NCI-H446 (cell line): Measurements from ENCODE around the gene PRKAG1.
A peak's percentile ranks its signal among the peaks of the same experiment; 100 is the strongest.
"Not testable (repeated sequence)": the region's sequence is repeated elsewhere in the genome, so short reads cannot be mapped to it uniquely, and the experiment has no call there.

Experiments used
- DNase-seq, 2 experiments: peaks; one replicate each; lab custom pipeline; 2025; lab: John Stamatoyannopoulos, UW

PRKAG1 gene

DNA sequence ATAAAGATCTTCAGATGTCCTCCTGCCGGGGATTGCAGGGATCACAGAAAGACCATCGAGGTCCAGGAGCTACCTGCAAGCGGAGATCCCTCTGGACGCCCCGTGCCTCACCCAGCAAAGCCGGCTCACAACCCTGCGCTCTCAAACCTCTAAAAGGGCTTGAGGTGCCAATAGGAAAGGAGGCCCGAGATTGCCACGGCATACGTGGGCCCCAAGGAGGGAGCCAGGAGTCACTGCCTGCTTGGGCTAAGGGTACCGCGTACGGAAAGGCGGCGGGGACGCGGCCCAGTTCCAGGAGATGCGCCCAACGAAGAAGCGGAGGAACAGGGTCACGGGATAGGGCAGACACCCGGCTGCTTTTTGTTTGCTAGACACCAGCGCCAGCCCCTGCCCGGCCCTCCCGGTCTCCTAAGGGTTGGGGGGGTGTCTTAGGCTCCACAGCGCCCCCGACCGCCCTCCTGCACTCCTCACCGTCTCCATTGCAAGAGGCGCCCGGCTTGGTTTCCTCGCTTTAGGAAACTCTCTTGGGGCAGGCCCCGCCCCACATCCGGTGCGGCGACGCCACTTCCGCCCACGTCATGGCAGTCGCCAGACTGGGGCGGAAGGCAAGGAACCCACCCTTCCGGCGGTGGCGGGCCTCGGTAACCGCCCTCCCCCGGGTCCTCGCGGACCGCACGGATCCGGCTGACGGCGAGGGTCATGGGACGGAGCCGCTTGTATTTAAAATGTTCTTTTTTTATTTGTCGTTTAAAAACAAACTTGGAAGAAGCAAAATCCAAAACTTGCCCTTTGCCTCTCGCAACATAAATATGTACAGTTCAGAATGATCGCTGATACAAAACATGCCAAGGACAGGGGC, at the start of gene PRKAG1:
Gene PRKAG1, minus strand, starts transcription at position 516 of the 859 bp plus-strand sequence. Its CDS starts 36 bp downstream, at position 480.
- peak; percentile 86 to 93 for DNase-seq

DNA sequence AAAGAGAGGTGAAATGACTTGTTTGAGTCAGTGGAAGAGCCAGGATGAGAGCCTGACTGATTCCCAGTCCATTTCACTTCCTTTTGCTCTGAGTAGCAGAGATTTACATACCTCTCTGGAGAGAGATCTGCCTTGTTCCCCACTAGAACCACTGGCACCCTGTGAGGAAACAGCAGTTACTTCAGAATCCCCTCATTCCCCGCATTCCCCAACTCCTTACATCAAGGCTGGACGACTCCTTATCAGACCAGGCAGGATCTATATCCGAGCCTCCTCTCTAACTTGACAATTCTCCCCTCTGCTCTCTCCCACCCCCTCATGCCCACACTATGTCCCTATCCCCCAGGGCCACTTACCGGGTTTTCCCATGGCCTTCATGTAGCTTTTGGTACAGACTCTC, 47.5 kb upstream of the PRKAG1 start:
- DNase-seq, result no peak

DNA sequence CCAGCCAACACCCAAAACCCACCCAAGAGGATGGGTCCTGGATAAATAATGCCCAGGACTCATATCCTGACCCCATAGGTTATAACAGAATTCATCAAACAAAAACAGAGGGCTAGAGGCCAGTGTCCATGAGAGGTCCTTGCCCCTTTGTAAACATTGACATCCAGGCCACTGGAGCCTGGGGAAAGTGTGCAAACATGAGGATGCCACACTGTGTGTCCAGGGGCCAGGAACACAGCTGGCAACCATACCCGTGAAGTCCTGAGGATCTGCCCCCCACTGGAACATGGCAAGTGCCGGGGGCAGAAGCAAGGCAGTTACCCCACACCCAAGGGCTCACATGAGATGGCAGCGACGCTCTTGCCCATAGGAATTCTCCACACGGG, 46.2 kb upstream of the PRKAG1 start:
- no peak for DNase-seq

DNA sequence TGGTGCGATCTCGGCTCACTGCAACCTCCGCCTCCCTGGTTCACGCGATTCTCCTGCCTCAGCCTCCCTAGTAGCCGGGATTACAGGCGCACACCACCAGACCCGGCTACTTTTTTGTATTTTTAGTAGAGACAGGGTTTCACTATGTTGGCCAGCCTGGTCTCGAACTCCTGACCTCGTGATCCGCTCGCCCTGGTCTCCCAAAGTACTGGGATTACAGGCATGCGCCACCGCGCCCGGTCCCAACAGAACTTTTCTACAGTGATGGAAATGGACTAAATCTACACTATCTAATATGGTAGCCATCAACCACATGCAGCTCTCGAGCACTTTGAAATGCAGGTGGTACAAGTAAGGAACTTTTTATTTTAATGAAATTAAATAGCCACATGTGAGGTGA, 43.3 kb upstream of the PRKAG1 start:
- DNase-seq, result not testable (repeated sequence)

DNA sequence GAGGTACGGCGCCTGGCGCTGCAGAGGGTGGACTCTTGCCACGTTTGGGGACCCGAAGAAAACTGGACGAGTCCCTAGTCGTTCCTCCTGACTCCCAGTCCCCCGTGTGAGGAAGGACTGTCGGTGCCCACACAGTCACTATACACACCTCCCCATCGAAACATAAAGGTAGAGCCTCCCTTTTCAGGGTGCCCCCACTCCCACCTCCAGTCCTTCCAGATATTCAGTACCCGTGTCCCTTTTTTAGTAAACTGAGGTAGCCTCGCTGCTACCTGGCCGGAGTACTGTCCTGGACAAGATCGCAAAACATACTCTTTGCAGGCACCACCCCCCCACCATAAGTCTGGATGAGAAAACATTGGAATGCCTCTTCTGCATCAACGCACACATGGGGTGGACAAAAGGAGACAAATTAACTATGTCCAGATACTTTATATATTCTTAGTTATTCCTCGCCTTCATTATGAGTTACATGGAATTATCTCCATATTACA, 42.6 kb upstream of the PRKAG1 start:
- no peak for DNase-seq

DNA sequence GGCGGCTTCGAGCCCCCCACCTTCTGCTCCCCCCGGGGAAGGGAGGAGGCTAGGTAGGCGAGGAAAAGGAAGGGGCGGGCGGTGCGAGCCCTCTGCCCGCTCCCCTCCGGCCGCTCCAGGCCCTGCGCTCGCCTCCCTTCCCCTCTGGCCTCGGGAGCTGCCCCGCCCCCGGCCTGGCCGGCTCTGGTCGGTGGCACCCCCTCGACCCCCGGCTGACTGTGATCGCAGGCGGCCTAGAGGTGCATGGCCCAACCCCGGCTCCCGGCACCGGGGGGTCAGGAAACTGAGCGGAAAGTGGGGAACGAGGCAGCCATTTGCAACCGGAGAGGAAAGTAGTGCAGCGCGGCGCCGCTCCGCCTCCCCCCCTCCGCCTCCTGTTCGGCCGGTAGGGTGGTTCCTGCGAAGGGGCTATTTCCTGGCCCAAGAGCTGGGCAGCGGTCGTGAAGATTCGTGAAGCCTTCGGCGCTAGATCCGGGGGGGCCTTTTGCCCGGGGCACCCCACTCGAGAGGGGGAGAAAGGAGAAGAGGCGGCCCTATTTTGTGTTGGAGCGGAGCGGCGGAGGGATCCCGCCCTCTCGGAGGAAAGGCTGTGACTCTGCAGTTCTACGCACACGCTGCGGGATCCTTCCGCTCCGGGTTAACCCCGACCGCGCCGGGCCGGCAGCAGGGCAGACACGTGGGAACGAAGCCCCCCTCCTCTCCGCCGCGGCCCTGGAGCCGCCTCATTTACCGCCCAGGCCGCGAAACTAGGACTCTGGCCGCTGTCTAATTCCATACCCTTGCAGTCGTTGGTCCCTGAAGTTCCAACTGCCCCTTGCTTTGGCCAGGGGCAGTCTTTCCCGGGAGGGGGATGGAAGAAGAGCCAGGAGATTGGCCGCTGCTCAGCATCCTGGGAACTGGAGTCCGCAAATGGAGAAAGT, 41.9 kb upstream of the PRKAG1 start, which contains the start of gene KMT2D:
Gene KMT2D, minus strand, starts transcription at position 558 of the 920 bp plus-strand sequence. CDS start 5,470 bp downstream, outside the sequence.
- DNase-seq, result peak; percentile 78 to 94

DNA sequence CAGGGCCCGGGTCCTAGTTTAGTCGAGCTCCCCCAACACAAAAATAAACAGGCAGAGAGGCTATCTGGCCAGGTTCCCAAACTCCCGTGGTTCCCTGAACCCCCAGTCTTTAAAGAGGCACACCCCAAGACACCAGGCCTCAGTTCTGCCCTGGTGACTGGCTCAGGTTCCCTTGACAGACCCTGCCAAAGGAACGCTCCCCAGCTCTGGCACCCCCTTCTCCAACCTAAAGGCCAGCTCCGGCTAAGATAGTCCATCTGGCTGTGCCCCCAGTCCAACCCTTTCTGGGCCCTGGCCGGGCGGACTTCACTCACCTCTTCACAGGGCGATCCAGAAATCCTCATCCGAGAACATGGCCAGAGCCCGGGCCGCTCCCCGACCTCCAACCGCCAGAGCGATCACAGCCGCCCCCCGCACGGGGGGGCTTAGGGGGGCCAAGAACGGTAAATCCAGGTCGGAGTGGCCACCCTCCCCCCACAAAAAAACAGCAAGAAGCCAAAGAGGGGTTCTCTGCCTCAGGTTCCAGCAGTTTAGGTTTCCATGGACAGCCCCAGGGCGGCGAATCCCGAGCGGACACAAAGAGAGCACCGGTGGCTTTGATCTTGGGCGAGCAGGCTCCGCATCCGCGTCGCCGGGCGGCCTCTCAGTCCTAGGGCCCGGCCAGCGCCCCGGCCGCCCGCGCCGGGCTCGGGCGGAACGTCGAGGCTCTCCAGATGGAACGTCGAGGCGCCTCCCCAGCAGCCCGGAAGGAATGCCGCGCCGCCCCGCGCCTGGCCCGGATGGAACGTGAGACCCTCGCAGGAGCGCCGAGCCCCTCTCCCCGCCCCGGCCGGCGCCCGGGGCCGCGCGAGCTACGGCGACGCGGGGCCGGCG, 41.0 kb upstream of the PRKAG1 start:
- peak in 1 of 2 experiments; percentile 13 for DNase-seq

DNA sequence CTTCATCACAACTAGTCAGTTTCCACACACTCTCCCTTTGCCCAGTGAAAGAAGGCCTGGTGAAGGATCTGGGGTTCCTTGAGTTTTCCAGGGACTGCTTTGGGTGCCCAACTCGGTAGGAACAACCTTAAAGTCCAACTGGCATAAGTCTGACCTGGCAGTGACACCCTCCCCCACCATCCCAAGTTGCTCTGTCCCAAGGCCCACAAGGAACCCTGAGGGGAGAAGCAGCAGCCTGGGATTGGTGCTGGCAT, 40.4 kb upstream of the PRKAG1 start:
- no peak for DNase-seq

DNA sequence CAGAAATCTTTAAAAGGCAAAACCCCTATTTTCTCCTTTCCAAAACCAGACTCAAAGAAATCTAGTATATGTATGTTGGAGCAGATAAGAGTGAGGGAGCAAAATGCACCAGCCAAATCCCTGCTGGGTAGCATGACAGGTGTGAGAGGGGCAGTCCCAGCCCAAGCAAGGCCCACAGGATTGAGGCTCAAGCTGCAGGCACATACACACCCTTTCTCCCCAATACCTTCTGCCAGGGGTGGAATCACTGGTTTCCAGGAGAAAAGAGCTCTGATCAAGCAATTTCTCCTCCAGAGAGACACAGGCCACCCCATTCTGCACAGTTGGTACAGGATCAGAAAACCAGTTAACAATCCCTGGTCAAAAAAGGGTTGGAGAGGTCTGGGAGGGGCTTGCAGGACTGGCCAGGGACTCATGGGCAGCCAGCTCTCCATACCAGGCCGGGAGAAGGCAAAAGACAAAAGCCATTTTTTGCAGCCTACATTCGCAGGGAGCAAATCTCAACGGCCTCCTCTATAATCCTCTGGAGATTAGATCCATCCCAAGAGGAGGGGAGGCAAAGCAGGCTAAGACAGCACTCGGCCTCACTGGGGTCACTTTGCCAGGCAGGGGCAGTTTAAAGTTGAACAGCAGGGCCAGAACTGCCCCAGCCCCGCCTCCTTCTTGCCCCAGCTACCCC, 39.9 kb upstream of the PRKAG1 start:
- DNase-seq, result no peak

DNA sequence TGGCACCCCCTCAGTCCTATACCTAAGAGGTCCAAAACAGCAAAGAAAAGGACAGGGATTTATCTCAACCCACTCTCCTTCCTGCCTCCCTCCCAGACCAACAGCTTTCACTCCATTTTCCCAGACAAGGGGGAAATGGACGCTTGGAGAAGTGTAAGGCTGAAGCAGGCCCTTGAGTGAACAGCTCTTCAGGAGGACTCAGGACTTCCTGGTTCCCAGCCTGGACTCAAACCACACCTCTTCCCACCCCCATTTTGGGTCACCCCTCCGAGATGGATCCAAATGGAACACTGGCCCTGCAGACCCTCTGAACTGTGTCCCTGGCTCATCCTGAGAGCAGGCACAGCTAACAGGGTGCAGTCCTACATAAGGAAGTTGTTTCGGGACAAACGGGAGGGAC, 39.3 kb upstream of the PRKAG1 start:
- DNase-seq, result no peak

DNA sequence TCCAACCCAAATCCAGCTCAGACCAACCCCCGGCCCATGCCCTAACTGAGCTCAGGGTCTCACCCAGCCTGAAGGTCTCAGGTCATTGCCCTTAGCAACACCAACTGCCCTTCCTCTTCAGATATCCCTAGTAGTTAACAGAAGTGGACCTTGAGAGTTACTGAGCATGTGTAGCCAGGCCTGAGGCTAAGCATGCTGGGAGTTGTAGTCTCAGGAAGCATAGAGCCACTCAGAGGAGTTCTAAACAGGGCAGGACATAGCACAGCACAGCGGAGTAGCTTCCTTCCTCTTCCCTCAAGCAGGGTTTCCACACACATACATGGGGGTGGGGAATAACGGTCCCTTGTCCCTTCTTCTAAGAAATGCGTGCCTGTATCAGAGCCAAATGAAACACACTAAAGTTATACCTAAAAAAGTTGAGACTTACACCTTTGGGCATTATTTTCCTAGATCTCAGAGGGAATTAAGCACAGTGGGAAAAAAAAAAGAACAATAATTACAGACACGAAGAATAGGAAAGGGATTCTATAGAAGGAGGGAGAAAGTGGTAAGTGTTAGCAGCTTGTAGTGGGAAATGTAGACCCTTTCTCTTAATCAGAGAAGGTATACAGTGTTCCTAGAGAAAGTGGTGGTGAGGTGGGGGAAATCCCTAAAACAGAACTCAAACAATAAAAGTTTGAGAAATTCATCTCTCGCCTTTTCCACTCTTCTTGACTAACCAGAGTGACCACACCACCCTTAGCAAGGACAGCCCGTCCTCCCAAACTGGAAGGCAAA, 37.6 kb upstream of the PRKAG1 start:
- DNase-seq, result peak in 1 of 2 experiments; percentile 43

DNA sequence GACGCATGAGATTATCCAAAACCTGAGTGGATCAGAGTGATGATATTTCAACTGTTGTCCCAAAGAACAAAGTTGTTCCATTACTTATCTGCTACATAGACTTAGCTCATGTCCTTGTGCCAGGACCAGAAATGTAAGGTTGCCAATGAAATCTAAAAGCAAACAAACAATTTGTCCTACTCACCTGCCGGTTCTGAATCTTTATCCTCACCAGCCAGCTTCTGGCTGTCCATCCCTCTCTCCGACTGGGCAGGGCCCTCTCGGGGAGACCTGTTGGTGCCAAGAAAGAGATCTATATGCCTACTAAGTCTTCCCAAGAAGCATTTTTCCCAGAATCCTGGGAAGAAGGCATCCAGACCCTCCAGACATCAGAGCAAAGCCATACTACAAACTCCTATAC, 36.5 kb upstream of the PRKAG1 start:
- DNase-seq, result no peak

DNA sequence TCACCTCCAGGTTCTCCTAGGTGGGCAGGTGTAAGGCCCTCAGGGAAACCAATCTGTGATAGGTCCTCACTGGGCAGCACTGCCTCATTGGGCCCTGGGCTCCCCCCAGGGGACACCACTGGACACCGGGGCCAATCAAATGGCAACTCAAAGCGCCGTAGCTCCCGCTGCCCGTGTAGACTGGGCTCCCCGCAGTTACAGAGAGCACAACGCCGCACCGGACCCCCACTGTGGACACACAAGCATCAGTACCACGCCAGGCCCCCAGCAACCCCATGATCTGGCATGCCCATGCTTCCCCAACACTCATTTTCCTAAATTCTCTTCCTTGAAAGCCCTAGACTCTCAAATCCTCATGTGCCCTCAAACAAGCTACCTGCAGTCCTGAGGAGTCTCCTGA, 35.9 kb upstream of the PRKAG1 start:
- no peak for DNase-seq

DNA sequence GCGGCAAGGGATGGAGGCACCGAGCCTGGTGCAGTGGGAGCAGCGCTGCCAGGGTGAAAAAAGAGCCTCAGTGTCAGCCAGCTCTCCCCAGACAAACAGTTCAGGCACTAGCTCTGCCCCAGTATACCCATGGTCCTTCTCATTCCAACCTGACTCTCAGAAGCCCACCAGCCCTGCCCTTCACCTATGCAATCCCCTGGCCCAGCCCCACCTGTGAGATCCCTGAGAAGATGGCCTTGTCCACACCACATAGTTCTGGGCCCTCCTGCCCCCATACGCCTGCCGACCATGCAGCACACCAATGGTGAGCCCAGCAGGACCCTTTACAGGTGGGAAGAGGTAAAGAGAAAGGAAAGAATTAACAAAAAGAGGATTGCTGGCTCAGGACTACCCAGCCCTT, 35.5 kb upstream of the PRKAG1 start:
- no peak for DNase-seq

DNA sequence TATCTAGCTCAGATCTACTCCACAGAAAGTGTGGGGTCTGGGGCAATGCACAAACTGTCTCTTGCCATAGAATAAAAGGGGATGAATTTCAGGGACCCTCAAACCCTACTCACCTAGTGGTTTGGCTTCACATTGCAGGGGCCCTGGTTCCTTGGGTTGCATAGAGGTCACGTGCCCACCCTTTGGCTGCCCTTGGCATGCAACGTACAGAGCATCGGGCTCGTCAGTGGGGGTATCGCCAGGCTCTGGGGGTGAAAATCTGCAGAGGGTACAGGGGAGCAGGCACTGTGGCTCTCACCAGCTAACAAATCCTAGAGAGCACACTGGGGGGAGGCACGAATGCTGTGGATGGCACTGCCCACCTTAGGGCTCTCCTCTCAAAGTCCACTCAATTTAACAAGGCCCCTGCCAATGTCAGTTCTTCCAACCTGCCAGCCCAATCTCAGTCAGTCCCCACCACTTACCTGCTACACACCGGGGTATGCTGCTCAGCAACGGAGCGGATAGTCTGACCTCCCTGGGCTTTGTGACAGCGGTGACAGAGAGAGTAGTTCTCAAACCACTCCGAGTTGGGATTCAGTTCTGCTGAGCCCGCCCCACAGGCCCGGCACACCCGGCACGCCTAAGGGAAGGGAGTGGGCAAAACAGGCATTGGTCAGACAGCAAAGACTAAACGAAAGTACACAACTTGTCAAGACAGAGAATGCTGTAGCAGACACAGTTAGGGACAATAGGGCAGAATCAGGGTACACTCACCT, 34.1 kb upstream of the PRKAG1 start:
- no peak for DNase-seq

DNA sequence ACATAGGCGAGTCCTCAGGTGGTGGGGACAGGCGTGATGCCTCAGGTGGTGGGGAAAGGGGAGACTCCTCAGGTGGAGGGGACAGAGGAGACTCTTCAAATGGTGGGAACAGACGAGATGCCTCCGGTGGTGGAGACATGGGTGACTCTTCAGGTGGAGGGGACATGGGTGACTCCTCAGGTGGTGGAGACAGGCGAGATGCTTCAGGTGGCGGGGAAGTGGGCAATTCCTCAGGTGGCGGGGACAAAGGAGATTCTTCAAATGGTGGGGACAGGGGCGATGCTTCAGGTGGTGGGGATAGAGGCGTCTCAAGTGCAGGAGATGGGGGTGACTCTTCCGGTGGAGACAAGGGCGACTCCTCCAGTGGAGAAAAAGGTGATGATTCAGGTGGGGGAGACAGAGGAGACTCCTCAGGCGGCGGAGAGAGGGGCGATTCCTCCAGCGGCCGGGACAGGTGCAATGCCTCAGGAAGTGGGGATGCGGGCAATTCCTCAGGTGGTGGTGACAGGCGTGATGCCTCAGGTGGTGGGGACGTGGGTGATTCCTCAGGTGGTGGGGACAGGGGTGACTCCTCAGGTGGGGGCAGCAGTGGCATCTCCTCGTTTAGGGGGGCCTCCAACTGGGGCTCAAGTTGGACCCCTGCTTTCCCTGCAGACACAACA, 33.3 kb upstream of the PRKAG1 start:
- no peak for DNase-seq

DNA sequence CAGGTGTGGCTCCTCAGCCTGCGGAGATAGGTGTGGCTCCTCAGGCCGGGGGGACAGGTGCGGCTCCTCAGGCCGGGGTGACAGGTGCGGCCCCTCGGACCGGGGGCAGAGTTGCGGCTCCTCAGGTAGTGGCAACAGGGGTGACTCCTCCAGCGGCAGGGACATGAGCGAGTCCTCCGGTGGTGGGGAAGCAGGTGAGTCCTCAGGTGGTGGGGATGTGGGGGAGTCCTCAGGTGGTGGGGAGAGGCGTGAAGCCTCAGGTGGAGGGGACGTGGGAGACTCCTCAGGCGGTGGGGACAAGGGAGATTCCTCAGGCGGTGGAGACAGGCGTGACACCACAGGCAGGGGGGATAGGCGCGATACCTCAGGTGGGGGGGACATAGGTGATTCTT, 32.8 kb upstream of the PRKAG1 start:
- no peak for DNase-seq

DNA sequence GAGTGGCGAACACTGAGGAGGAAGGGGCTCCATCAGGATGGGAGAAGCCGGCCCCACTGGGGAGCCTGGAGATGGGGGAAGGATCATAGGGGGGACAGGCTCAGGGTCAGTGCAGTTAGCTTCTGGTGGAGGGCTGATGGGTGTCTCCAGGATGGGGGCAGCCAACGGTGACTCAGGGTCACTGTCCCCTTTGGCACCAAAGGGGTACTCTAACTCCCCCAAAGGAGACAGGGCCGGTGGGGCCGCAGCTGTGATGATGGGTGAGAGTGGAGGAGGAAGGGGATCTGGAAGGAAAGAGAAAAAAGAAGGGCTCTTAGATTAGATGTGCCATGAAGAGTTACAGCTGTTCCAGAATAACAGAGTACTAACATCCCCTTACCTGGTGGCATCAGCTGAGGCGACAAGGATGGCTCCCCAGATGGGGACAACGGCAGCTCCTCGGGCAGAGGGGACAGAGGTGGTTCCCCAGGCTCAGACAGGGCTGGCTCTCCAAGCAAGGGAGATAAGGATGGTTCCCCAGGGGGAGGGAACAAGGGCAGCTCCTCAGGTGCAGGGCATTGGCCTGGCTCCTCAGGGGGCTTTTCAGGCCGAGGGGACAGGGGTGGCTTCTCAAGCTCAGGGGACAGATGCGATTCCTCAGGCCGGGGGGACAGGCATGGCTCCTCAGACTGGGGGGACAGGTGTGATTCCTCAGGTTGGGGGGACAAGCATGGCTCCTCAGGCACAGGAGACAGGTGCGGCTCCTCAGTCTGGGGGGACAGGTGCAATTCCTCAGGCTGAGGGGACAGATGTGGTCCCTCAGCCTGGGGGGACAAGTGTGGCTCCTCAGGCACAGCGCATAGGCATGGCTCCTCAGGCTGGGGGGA, 32.2 kb upstream of the PRKAG1 start:
- DNase-seq, result no peak
